ENCODE measurements around the gene CEP44. TPM values are rescaled to one million over a fixed set of nuclear protein-coding genes. Genes with fewer than 3 reads are reported as not detected.
"Not testable (repeated sequence)": the region's sequence is repeated elsewhere in the genome, so short reads cannot be mapped to it uniquely, and the experiment has no call there.

Gene CEP44
- 12.4 and 13.9 TPM in 2 replicates for total RNA-seq (2014; rRNA removed; shearing (Covaris generic))
- 16.8 and 21.1 TPM in 2 replicates for polyA plus RNA-seq (2015; cell fraction: cytosol; rRNA removed)
- 49.5 and 53.9 TPM in 2 replicates for polyA plus RNA-seq (2015; cell fraction: nucleus; rRNA removed)

DNA sequence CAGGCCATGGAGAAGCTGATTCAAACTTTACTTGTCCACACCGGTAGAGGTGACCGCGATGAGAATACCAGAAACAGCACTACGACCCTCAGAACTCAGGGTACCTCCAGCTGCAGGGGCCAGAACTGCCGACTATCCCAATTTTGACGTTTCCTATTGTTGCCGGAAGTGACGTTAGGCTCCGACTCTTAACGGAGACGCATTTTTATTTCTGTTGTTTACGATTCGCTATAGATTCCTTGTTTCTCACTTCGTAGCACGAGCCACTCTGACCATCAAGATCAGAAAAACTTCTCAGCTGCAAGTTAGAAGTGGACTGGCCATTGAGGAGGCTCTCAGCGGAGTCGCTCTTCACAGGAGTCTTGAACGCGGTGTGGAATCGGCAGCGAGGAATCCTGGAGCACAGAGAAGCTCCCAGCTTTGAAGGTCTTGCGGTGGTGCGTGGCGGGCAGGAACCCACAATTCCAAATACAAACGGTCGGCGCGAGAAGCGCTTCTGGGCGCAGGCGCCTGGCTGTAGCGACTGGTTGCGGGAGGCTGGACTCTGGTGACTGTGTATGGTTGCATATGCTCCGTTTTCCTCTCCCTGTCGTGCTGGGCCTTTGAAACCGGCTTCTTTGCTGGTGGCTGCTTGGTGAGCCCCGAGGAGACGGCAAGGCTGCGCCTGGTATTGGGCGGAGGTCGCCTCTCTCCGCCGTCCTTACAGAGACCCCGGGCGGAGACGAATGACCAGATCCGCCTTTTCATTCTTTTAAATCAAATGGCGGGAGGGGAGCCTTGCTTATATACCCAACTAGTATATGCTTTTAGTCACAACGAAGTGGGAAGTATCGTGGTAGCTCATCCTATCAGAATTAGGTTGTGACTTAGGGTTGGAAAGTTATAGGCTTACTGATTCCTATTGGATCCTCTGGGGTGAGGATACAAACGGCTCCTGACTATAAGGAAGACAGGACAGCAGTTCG, at the start of gene CEP44, which contains the start of gene FBXO8:
Gene CEP44 (plus strand): TSS at position 405 of the 965 bp plus-strand sequence. CDS start 15,211 bp downstream, outside the sequence.
Gene FBXO8 (minus strand): TSS at position 161 of the 965 bp plus-strand sequence. CDS start 20,575 bp downstream, outside the sequence.
- DNase-seq (ENCODE audit: low read depth) = peak; percentile 79

DNA sequence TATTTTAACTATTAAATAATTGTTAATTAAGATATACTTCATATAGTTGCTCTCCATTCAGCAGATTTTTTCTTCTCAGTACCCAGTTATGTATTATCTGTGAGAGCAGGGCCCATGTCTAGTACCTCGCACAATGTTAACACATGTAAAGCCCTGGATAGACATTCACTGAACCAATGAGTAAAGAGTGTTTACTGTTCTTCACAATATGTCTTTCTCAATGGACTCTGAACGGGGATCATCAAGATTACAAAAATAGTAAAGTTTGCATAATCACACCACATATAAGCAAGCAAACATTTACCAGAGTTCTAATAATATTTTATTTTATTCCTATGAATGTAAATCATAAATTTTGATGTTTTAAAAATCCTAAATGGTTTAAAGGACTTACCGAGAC, 47.4 kb upstream of the CEP44 start:
- DNase-seq (ENCODE audit: low read depth) = no peak

DNA sequence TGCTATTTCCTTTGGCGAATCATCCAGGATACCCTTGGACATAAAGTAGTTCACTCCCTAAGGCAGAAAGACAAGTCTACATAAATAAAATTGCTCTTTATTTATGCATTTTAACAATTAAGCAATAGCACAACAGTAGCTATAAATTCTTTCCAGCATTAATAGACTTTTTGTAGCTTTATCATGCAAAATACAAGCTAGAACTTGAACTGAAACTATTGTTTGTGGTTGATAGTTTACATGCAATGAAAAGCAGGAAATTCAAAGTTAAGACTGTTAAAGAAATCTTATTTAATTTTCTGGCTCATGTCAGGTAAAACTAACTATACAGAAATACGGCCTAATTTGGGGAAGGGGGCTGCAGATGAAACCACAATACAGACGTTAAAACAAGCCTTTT, 42.5 kb upstream of the CEP44 start:
- DNase-seq (ENCODE audit: low read depth) = no peak

- peak; percentile 50 for DNase-seq (ENCODE audit: low read depth)
Observed at GRCh38 chr4:174244441-174244840, 39.3 kb upstream of the CEP44 start.

DNA sequence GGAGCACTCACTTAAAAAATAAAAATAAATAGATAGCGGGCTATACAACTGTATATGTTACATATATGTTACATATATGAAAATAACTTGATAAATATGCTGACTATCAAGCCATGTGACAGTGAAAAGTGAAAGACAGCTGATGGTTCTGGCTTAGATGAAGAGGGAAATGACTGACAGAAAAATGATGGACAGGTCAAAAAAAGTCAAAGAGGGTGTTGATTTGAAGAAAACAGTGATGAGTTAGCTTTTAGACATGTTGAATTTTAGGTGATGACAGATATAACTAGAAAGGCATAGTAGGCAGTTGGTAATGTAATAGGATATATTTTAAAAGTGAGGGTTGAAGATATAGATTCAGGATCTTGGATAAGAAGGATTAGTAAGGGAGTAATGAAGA, 38.0 kb upstream of the CEP44 start:
- no peak for DNase-seq (ENCODE audit: low read depth)

GRCh38 chr4:174248407-174248806, 35.3 kb upstream of the CEP44 start:
- DNase-seq (ENCODE audit: low read depth) = no peak

- no peak for DNase-seq (ENCODE audit: low read depth)
Observed at GRCh38 chr4:174252412-174252811, 31.3 kb upstream of the CEP44 start.

DNA sequence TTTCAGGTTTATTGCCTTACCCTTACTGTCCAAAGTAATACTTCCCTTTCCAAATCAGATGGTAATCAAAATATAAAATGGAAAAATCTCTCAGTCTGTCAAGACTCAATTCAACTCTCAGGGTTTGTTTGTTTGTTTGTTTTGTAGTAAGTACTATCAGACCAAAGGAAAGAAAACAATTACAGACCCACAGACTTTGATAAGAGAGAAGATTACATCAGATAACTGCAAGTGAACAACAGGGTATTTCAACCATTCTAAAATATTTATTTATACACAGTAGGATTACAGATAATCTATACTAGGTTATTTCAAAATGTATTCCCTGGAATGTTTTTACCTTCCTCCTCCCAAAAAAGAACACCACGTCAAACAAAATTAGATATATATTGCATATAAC, 29.1 kb upstream of the CEP44 start:
- no peak for DNase-seq (ENCODE audit: low read depth)

- no peak for DNase-seq (ENCODE audit: low read depth)
Observed at GRCh38 chr4:174255374-174255773, 28.3 kb upstream of the CEP44 start.

DNA sequence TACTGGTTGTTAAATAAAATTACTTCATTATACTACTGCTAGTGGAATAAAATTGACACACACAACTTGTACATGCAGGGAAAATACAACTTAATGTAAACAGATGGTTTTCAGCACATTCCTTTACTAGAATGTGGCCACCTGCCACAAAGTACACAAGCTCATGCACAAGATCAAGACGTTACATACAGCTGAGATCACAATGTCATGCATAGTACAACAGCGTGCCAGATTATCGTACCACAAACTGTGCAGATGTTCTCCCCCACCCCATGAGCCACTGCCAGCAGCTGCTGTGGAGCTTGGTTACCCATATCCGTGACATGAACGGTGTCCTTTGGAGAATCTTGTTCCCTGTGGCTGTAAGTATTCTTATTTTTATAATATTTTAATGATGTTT, 27.9 kb upstream of the CEP44 start:
- DNase-seq (ENCODE audit: low read depth) = no peak

GRCh38 chr4:174256277-174256713, 27.4 kb upstream of the CEP44 start:
- no peak for DNase-seq (ENCODE audit: low read depth)

DNA sequence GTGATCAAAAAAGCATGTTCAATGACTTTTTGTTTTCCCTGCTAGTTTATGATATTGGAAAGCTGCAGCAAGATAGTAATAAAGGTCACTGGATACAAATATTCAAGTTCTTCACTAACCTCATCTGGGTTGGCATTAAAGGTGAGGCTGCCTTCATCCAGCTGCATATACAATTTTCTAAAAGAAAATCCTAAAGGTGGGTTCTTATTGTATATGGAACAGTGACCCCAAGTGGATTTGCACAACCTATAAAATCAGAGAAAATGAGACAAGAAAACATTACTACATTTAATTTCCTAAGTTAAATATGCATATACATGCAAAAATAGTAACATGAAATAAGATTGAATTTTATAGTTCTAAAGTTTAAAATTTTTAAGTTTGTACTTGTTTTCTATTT, 24.1 kb upstream of the CEP44 start:
- DNase-seq (ENCODE audit: low read depth) = no peak

- no peak for DNase-seq (ENCODE audit: low read depth)
Observed at GRCh38 chr4:174260099-174260498, 23.6 kb upstream of the CEP44 start.

DNA sequence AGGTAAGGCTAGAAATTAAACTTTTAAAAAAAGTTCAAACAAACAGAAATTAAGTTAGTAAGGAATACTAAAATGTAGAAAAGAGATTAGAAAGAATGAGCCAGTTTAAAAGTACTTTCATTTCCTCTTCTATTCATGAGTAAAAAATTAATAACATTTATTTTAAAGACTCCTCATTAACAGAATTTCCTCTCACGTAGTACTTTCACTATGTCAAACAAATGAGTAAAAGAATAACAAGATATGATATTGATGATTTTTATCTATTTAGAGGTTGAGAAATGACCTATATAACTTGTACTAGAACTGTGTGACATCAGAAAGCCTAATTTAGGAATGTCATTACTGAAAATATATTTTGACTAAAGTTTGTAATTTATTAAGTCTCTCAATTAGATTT, 22.3 kb upstream of the CEP44 start:
- DNase-seq (ENCODE audit: low read depth) = not testable (repeated sequence)

DNA sequence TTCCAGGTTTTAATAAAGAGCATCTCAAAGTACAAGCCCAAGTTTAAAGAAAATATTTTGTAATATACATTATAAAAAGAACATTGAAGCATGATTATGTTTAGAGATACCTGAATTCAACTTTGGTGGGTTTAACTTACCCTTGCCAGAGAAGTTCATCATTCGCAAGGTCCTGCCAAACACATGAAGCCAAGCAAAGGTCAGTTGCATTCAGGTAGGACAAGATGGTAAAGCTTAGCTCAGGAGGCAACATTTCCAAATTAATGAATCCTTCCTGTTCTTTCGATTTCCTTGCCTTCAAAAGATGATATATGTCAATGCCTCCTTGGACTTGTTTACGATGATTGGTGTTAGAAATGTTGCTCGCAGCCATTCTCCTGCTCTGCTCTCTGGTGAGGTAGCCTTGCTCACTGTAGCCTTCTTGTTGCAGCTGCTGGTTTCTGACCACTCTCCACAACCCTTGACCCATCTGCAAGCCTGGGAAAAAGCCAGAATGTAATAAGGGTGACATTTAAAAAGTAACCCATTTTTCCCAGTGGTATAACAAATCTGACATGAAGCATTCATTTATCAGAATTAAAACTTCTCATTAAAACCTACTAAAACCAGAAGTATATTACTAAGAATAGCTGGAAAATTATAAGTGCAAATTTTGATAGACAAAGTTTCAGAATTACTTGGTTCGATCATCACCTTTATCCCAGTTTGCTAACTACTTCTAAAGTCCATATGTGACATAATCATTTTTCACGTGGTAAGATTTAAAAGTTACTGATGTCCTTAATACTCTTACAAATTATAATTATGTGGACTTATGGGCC, 20.9 kb upstream of the CEP44 start:
- no peak for DNase-seq (ENCODE audit: low read depth)

DNA sequence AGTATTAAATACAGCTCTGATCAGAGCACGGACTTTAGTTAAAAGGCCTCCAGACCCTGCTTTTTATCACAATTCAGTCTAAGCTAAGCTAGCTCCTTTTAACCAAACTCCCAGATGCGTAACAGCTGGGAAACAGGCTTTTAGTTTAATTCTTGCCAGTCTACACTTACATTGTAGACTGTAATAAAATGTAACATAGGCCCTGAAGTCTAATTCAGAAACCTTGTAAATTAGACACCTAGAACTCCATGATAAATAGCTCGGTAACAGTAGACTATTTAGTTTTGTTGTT, 20.3 kb upstream of the CEP44 start:
- no peak for DNase-seq (ENCODE audit: low read depth)

- DNase-seq (ENCODE audit: low read depth) = no peak
Observed at GRCh38 chr4:174265916-174266315, 17.8 kb upstream of the CEP44 start.

DNA sequence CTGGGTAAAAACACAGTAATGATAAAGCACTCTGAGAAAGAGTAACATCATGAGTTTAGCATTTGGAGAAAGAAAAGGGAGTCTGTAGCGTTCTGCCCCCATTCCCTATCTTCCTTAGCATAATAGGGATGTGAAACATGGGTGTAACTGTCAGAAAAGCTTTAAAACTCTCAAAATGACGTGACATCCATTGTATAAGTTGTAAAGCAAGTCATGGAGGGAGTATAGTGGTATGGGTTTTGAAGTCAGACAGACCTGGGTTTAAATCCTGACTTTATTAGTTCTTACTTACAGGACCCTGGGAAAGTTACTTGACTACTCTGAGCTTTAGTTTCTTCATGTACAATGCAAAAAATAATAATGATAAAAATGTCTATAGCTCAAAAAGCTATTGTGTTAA, 17.3 kb upstream of the CEP44 start:
- no peak for DNase-seq (ENCODE audit: low read depth)

GRCh38 chr4:174273930-174274329, 9.8 kb upstream of the CEP44 start:
- DNase-seq (ENCODE audit: low read depth) = no peak

GRCh38 chr4:174274436-174274835, 9.3 kb upstream of the CEP44 start:
- DNase-seq (ENCODE audit: low read depth) = no peak

DNA sequence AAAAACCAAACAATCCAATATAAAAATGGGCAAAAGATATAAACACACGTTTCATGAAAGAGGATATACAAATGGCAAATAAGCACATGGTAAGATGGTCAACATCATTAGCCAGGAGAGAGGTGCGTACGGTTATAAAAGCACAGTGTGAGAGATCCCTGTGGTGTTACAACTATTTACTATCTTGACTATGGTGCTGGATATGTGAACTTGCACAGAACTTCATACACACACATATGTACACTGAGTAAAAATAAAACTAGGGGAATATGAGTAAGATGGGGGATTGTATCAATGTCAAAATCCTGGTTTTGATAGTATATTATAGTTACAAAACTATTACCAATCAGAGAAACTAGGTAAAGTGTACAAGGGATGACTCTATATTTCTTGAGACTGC, 8.6 kb upstream of the CEP44 start:
- no peak for DNase-seq (ENCODE audit: low read depth)

DNA sequence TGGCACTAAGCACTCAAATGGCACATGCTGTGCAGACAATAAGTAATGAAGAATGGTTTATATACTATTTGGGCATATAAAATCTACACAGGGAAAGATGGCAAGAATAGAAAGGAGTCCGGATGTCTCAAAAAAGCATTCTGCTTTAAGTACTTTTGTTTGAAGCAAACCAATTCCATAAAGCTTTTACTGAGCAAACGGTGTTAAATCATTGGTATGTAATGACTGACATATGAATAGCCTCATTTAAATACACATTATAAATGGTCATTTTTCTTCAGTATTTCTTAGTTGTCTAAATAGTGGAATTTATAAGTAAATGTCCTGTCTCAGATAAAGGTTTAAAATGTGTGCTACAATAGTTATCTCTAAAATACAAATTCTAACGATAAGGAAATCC, 6.3 kb upstream of the CEP44 start:
- DNase-seq (ENCODE audit: low read depth) = no peak
